OCI-LY7 (cell line): ENCODE data around the gene PPP3CB.

Experiments used
- CTCF ChIP-seq: fragments of 200-600 bp; sonication (generic); conservative IDR thresholded peaks from 2 replicates; pipeline ENCODE4 v1.5.1; 2014; ENCODE audit warnings: mild to moderate bottlenecking, antibody characterized with exemption, low read length, moderate library complexity, mixed read lengths
- EZH2phosphoT487 ChIP-seq: fragments of 200-600 bp; sonication (generic); IDR thresholded peaks from 2 replicates; pipeline ENCODE4 v1.6.1; 2018; ENCODE audit warnings: low read depth, borderline replicate concordance, mild to moderate bottlenecking, mixed run types, antibody characterized with exemption, low read length, moderate library complexity, mixed read lengths

GRCh38 chr10:73432646-73433537, 62.9 kb downstream of the PPP3CB start:
- no peak for TF ChIP-seq CTCF
- TF ChIP-seq EZH2phosphoT487: no peak
